Smooth muscle cell of bladder (primary cell): ENCODE measurements around the gene SNX12. TPM values are rescaled to one million over a fixed set of nuclear protein-coding genes. Genes with fewer than 3 reads are reported as not detected.

Experiments
- total RNA-seq: library from RNA; depleted of rRNA; stranded (reverse); fragments of >200 nt; gene quantifications from 2 replicates; pipeline ENCODE4 v1.2.3, GENCODE V29; 2014

SNX12 gene
- 57.5 and 62.0 TPM in 2 replicates for total RNA-seq

DNA sequence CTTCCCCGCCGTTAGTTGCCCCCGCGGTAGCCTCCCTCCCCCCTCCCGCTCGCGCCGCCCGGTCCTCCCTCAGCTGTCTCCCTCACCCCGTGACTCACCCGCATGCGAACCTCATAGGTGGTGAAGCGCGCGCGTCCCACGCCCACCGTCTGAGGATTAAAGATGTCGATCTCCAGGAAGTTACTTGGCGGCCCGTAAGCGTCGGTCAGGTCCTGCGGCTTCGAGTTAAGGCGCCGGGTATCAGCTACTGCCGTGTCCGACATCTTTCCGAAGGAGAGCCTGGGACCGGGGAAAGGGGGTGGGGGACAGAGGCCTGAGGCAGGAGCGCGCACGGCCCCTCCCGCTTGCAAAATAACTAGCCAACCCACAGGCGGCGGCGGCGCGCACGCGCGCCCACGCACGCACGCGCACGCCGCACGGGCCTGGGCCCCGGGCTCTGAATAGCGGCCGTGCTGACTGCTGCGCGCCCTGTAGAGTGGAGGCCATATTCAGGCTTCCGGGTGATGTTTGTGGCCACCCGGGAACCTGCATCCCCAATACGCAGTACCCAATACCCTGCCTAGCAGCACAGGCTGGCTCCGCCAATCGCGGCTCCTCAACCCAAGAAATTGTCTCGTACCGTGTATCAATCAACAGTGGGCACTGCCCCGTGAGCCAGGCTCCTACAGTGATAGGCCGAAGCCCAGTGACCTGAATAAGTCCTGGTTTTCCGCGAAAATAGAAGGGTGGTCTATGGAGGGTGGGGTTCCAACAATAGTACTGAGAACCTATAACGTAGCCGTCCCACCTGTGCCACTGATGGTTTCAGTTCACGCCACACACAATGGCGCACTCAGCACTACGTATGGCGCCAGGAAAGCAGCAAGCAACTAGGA, at the start of gene SNX12:
TSS of gene SNX12 (minus strand) at position 291 of the 875 bp plus-strand sequence. CDS start at position 263, 28 bp downstream.

DNA sequence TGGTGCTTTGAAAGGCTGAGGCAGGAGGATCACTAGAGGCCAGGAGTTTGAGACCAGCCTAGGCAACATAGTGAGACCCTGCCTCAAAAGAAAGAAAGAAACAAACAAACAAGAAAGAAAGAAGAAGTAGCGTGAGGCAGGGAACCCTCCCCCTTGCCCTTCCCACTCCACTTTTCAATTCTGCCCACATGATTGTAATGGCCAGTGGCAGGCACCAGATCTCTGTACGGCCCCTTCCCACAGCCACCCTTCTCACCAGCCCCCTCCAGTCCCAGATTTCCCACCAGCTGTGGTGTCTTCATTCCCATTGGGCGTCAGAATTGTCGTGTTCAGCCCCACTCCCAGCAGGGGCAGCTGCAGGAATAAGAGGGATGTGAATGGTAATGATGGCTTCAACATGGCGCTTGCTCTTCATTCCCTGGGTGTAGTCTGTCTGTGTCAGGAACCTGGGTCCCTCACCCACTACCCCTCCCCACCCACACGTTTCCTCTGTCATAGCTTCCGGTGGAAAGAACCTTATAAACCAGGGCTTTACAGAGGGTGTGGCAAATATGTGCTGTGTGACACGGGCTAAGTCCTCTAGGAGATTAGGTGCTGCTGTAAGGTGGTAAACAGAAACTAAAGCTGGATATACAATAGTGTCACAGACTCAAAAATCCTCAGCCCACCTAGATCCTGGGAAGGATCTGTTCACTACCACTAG, 43.2 kb upstream of the SNX12 start, which contains the start of gene IL2RG:
TSS of gene IL2RG (minus strand) at position 437 of the 703 bp plus-strand sequence. CDS start at position 399, 38 bp downstream.

DNA sequence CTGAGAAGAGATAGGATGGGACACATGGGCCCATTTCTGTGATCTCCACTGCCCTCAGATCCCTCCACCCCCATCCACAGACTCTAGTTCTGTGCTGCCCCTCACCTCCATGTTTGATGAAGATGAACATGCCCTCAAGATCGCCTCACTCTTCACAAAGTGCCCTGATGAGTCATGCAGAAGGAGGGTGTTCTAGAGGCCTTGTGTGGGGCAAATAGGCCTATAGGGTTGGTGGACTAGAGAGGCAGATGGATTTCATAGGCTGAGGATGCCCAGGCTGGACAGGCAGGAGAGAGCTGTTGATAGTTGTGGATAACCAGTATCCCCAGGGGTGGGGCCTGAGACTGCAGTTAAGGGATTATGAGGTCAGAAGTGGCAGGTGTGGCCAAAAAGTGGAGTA, 38.3 kb upstream of the SNX12 start, which contains the start of gene CXorf65:
TSS of gene CXorf65 (minus strand) at position 314 of the 400 bp plus-strand sequence. CDS start at position 130, 184 bp downstream.

DNA sequence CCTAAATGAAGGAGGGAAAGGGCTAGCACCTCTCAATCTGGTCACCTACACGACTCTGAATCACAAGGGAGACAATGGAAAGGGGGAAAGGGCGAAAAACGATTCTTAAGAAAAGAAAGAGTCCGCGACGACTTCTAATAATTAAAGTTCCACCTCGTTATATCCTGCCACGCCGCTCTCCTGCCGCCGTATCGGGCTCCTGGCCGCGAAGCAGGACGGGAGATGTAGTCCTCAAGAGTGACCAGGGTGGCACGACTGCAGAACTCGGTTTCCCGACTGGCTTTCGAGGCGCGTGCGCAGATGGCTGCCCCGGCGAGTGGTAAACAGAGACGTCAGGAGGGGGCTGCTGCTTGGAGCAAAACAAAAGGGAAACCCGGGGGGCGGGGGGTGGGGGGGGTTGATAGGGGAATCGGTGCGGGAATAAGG, 27.4 kb upstream of the SNX12 start, which contains the start of gene FOXO4:
TSS of gene FOXO4 (plus strand) at position 297 of the 426 bp plus-strand sequence. CDS start 678 bp downstream, outside the sequence.

Other genes starting within 250 kb of the SNX12 start
- gene TEX11, start 159.6 kb downstream of the SNX12 start, total RNA-seq = 0.09 TPM in 1 of 2 replicates, not detected in the other
- gene SLC7A3, start 137.2 kb downstream of the SNX12 start, total RNA-seq = not detected in 2 replicates
- gene FOXO4, start 27.5 kb upstream of the SNX12 start, total RNA-seq = 4.6 and 6.7 TPM in 2 replicates
- gene CXorf65, start 38.4 kb upstream of the SNX12 start, total RNA-seq = not detected in 2 replicates
- gene IL2RG, start 43.2 kb upstream of the SNX12 start, total RNA-seq = not detected in 2 replicates
- gene MED12, start 50.3 kb upstream of the SNX12 start, total RNA-seq = 23.2 and 23.9 TPM in 2 replicates
- under 0.01 and 0.18 TPM in 2 replicates for gene NLGN3, start 76.5 kb upstream of the SNX12 start, total RNA-seq
- not detected in 2 replicates for gene GJB1, start 154.9 kb upstream of the SNX12 start, total RNA-seq
- 6.4 and 8.9 TPM in 2 replicates for gene ZMYM3, start 185.8 kb upstream of the SNX12 start, total RNA-seq
- gene NONO, start 215.3 kb upstream of the SNX12 start, total RNA-seq = 387 and 421 TPM in 2 replicates
- gene ITGB1BP2, start 233.4 kb upstream of the SNX12 start, total RNA-seq = 0.85 and 3.6 TPM in 2 replicates